ENCODE measurements around the gene NRM. TPM values are rescaled to one million over a fixed set of nuclear protein-coding genes. Genes with fewer than 3 reads are reported as not detected.

Gene NRM
- total RNA-seq, 1 experiment from 2014 or later = 31.2 TPM

GRCh38 chr6:30691208-30691847 is 544 bp upstream of the NRM start:
- H3K9me3 Mint-ChIP-seq = no peaks in the 10 kb centered on the region
- no peak for TF ChIP-seq TCF7 (CRISPR knock-in tag; IDR thresholded peaks at IDR 0.05; ENCODE audit: low read depth)
- TF ChIP-seq CREB1 (CRISPR knock-in tag; IDR thresholded peaks at IDR 0.05) = no peak
- no peak for TF ChIP-seq ZNF396 (CRISPR knock-in tag; IDR thresholded peaks at IDR 0.05; ENCODE audit: borderline replicate concordance)
- TF ChIP-seq E2F5 (CRISPR knock-in tag; IDR thresholded peaks at IDR 0.05) = no peak
- TF ChIP-seq ERG (CRISPR knock-in tag; IDR thresholded peaks at IDR 0.05) = no peak
- no peak for TF ChIP-seq GABPB1 (CRISPR knock-in tag; IDR thresholded peaks at IDR 0.05)
- TF ChIP-seq MXD4 (CRISPR knock-in tag; IDR thresholded peaks at IDR 0.05; ENCODE audit: borderline replicate concordance) = no peak
- no peak for TF ChIP-seq GRHL2 (CRISPR knock-in tag; IDR thresholded peaks at IDR 0.05; ENCODE audit: insufficient replicate concordance, severe bottlenecking)
- no peak for TF ChIP-seq JUN (CRISPR knock-in tag; IDR thresholded peaks at IDR 0.05)
- no peak for TF ChIP-seq SOX15 (CRISPR knock-in tag; IDR thresholded peaks at IDR 0.05)
- TF ChIP-seq PRRX2 (CRISPR knock-in tag; IDR thresholded peaks at IDR 0.05) = no peak
- no peak for DNase-seq (ENCODE audit: low spot score)
- ATAC-seq = no peak
- peak overlapping the region; percentile 74 for H3K4me3 Mint-ChIP-seq
- peaks cover 3% of the 10 kb centered on the region; the same call in 1 of the 2 replicates for H3K36me3 Mint-ChIP-seq
- ChIA-PET POLR2A (interaction anchor here (1.4 kb wide), 2 partner anchors 11 to 26 kb away, joined by 3 to 5 read pairs; partner anchors contain the start of gene MDC1), CTCF (interaction anchor here (0.6 to 4.0 kb wide), 7 partner anchors 13 to 323 kb away, joined by 3 to 49 read pairs (median 8); partner anchors contain the start of genes DHX16 and MDC1)
- no peaks in the 10 kb centered on the region for H3K27me3 Mint-ChIP-seq (ENCODE audit: low read depth)
- H3K27ac Mint-ChIP-seq = peak overlapping the region; percentile 83
- peaks cover 37% of the 10 kb centered on the region for H3K4me1 Mint-ChIP-seq

- no peaks in the 10 kb centered on the region for H3K27me3 Mint-ChIP-seq (ENCODE audit: low read depth)
- ChIA-PET POLR2A (interaction anchor here (0.6 to 2.6 kb wide), 5 partner anchors 10 to 190 kb away, joined by 3 to 5 read pairs (median 3); partner anchors contain the start of gene MDC1), CTCF (interaction anchor here (0.7 to 4.0 kb wide), 6 partner anchors 11 to 191 kb away, joined by 3 to 49 read pairs (median 9); partner anchors contain the start of gene DHX16)
- H3K4me1 Mint-ChIP-seq = peaks cover 51% of the 10 kb centered on the region
- ATAC-seq = no peak
- peak overlapping the region; percentile 93 for H3K4me3 Mint-ChIP-seq
- DNase-seq (ENCODE audit: low spot score) = no peak
- H3K9me3 Mint-ChIP-seq = no peaks in the 10 kb centered on the region
- 0 out of 2 replicates have a peak overlapping the region, but pooled peaks have one; percentile 92 for H3K27ac Mint-ChIP-seq
- peaks cover 3% of the 10 kb centered on the region; the same call in 1 of the 2 replicates for H3K36me3 Mint-ChIP-seq
- TF ChIP-seq E2F4 (CRISPR knock-in tag; IDR thresholded peaks at IDR 0.05; ENCODE audit: borderline replicate concordance, low read depth) = no peak
- no peak for TF ChIP-seq IRF1 (CRISPR knock-in tag; IDR thresholded peaks at IDR 0.05)
- TF ChIP-seq AFF4 (CRISPR knock-in tag; IDR thresholded peaks at IDR 0.05; ENCODE audit: borderline replicate concordance) = no peak
- TF ChIP-seq OVOL2 (CRISPR knock-in tag; IDR thresholded peaks at IDR 0.05; ENCODE audit: borderline replicate concordance) = no peak
- no peak for TF ChIP-seq ESRRA (CRISPR knock-in tag; IDR thresholded peaks at IDR 0.05; ENCODE audit: borderline replicate concordance)
- no peak for TF ChIP-seq FOXP1 (CRISPR knock-in tag; IDR thresholded peaks at IDR 0.05; ENCODE audit: borderline replicate concordance)
- TF ChIP-seq NFATC4 (CRISPR knock-in tag; IDR thresholded peaks at IDR 0.05) = no peak
- no peak for TF ChIP-seq ZNF121 (CRISPR knock-in tag; IDR thresholded peaks at IDR 0.05)
- no peak for TF ChIP-seq ZNF425 (CRISPR knock-in tag; conservative IDR thresholded peaks at IDR 0.05)
- TF ChIP-seq STAT6 (CRISPR knock-in tag; conservative IDR thresholded peaks at IDR 0.05; ENCODE audit: low read depth) = no peak
- TF ChIP-seq TCF7 (CRISPR knock-in tag; IDR thresholded peaks at IDR 0.05; ENCODE audit: low read depth) = no peak
Observed at GRCh38 chr6:30689985-30690384, 799 bp downstream of the NRM start.

All from WTC11 (cell line).